ENCODE measurements around the gene SLC8A1. TPM values are rescaled to one million over a fixed set of nuclear protein-coding genes. Genes with fewer than 3 reads are reported as not detected.

Gene SLC8A1
- total and polyA plus RNA-seq, 10 of the 15 experiments (the other 5 are each of a cell fraction or from before 2014, with no cell fraction given), result under 0.01 to 1.2 (median 0.01) TPM; not detected in 3

DNA sequence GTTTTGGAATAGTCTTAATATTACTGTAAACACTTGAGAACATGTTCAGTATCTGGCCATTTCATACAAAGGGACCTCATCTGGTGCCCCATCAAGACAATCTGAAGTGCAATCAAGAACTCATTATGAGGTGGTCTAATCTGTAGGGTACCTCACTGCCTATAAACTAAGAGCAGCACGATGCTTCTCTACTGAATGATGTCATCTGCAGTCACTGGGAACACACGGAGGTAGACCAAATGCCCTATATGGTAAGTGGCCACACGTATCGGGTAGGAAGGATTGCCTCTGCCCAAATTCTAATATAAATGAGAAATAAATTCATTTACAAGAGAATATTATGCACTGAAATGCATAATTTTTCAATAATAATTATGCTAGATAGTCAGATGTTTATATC lies 90.4 kb downstream of the SLC8A1 start:
- no peaks in the 10 kb centered on the region for H3K27me3 ChIP-seq (replicated peaks in 1 of 2; ENCODE audit: control insufficient read depth in 2 of 2, insufficient read depth in 2 of 2, low read length in 1 of 2)
- H4K20me1 ChIP-seq (ENCODE audit: control insufficient read depth, insufficient read depth), result no peaks in the 10 kb centered on the region
- POLR2A ChIA-PET, result no interaction called here
- H3K4me1 ChIP-seq (ENCODE audit: control insufficient read depth, insufficient read depth, low read length), result no peaks in the 10 kb centered on the region
- H3K4me3 ChIP-seq, result no peak overlapping the region
- intact Hi-C loops (cut with micrococcal nuclease; ENCODE audit: unreplicated experiment) (no loop called here), in situ Hi-C loops (cut with MboI) (no loop called here)
- H3K79me2 ChIP-seq (ENCODE audit: control insufficient read depth, insufficient read depth, low read length), result no peaks in the 10 kb centered on the region
- DNase-seq (ENCODE audit: low read depth, low spot score) (no peak), FAIRE-seq (no peak), ATAC-seq (no peak)
- no peak for TF ChIP-seq TARDBP (IDR thresholded peaks at IDR 0.05; ENCODE audit: borderline replicate concordance)
- no peak for TF ChIP-seq PML (IDR thresholded peaks at IDR 0.05; ENCODE audit: low read length)
- TF ChIP-seq ZNF592 (IDR thresholded peaks at IDR 0.05), result no peak
- no peak for TF ChIP-seq POLR2AphosphoS2 (IDR thresholded peaks at IDR 0.05; ENCODE audit: low read depth, low read length)
- CTCF ChIA-PET, result no interaction called here
- SMC1A ChIA-PET (ENCODE audit: uncharacterized antibody, unreplicated experiment), result no interaction called here
- no peak overlapping the region for H3K27ac ChIP-seq (ENCODE audit: control insufficient read depth, insufficient read depth)
- 60% methylated on average over 4 of the region's 4 CpGs for WGBS (ENCODE audit: insufficient coverage, insufficient replicate concordance, low lambda C conversion rate, missing lambda C conversion rate)
- no peak overlapping the region for H3K9ac ChIP-seq (ENCODE audit: control insufficient read depth, insufficient read depth, low read length)
- H3K9me3 ChIP-seq (replicated peaks; ENCODE audit: control insufficient read depth, insufficient read depth, low read length), result no peaks in the 10 kb centered on the region
- no peaks in the 10 kb centered on the region for H3K36me3 ChIP-seq (ENCODE audit: control insufficient read depth in 2 of 2, insufficient read depth in 2 of 2, low read length in 1 of 2)
- RAD21 ChIA-PET (ENCODE audit: unreplicated experiment), result no interaction called here
- no TSS peak for BruUV-seq (replicated peaks)
- no peak overlapping the region for H2AFZ ChIP-seq (ENCODE audit: control insufficient read depth, low read depth, low read length)
- H3K4me2 ChIP-seq (ENCODE audit: control insufficient read depth, insufficient read depth), result no peak overlapping the region

DNA sequence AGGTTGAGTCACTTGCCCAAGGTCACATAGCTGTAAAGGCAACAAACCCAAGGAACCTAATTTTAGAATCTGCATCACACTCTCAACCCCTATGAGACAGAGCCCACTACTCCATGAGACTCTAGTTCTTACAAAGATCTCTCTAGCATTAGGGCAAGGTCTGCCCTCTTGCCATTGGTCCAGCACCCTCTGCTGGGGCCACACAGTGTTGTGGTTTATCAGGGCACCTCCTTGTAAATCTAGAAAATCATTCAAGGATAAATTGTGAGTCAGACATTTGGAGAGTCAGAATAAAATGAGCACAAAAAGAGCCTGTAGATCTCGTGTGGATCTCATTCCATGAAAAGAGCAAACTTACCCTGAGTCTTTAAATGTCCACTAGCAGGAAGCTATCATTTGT lies 91.2 kb downstream of the SLC8A1 start:
- no peak for FAIRE-seq
- Histone ChIP-seq H3K27me3 (replicated peaks in 1 of 2; ENCODE audit: control insufficient read depth in 2 of 2, insufficient read depth in 2 of 2, low read length in 1 of 2) (no peaks in the 10 kb centered on the region), H3K79me2 (ENCODE audit: control insufficient read depth, insufficient read depth, low read length) (no peaks in the 10 kb centered on the region), H2AFZ (ENCODE audit: control insufficient read depth, low read depth, low read length) (no peak overlapping the region), H3K27ac (ENCODE audit: control insufficient read depth, insufficient read depth) (no peak overlapping the region), H3K4me2 (ENCODE audit: control insufficient read depth, insufficient read depth) (no peak overlapping the region), H4K20me1 (ENCODE audit: control insufficient read depth, insufficient read depth) (no peaks in the 10 kb centered on the region), H3K9me3 (replicated peaks; ENCODE audit: control insufficient read depth, insufficient read depth, low read length) (no peaks in the 10 kb centered on the region), H3K9ac (ENCODE audit: control insufficient read depth, insufficient read depth, low read length) (no peak overlapping the region), H3K36me3 (ENCODE audit: control insufficient read depth in 2 of 2, insufficient read depth in 2 of 2, low read length in 1 of 2) (no peaks in the 10 kb centered on the region), H3K4me3 (no peak overlapping the region), H3K4me1 (ENCODE audit: control insufficient read depth, insufficient read depth, low read length) (no peaks in the 10 kb centered on the region)
- SMC1A ChIA-PET (ENCODE audit: uncharacterized antibody, unreplicated experiment), result no interaction called here
- CTCF ChIA-PET, result no interaction called here
- POLR2A ChIA-PET, result no interaction called here
- no TSS peak for BruUV-seq (replicated peaks)
- TF ChIP-seq GABPA (IDR thresholded peaks at IDR 0.05; ENCODE audit: low read depth), result no peak
- no peak for TF ChIP-seq ELK1 (IDR thresholded peaks at IDR 0.05; ENCODE audit: low read depth, low read length)
- no peak for TF ChIP-seq CBFB (IDR thresholded peaks at IDR 0.05; ENCODE audit: low read depth)
- intact Hi-C loops (cut with micrococcal nuclease; ENCODE audit: unreplicated experiment) (no loop called here), in situ Hi-C loops (cut with MboI) (no loop called here)
- DNase-seq (ENCODE audit: low read depth, low spot score), result no peak
- WGBS (ENCODE audit: insufficient coverage, insufficient replicate concordance, low lambda C conversion rate, missing lambda C conversion rate), result 0% methylated on average over 1 of the region's 1 CpG
- ATAC-seq, result no peak
- RAD21 ChIA-PET (ENCODE audit: unreplicated experiment), result no interaction called here

All from GM12878 (cell line).